RWPE1 (cell line): ENCODE data around the gene PRELID3B.

ENCODE experiments used
- CTCF ChIA-PET: fragments of 350-600 bp; sonication (Branson Sonifier 250); formaldehyde crosslinking; extraction: SDS; loops from one replicate; lab custom pipeline; 2021; lab: Yijun Ruan, JAX
- POLR2A ChIA-PET: fragments of 400-600 bp; formaldehyde crosslinking; extraction: SDS; loops from one replicate; lab custom pipeline; 2020; ENCODE audit warnings: antibody characterized with exemption; ENCODE audit not compliant: low non-redundant PET; lab: Yijun Ruan, JAX
- DNase-seq: peaks from one replicate; pipeline ENCODE4 v3.0.0; 2012; ENCODE audit warnings: low spot score
- H3K27ac ChIP-seq: fragments of 450-650 bp; 2 replicates; pipeline ENCODE4 v1.5.1; 2017
- TF ChIP-seq, protein P1 (sequence below): fragments of 450-650 bp; conservative IDR thresholded peaks from 2 replicates; pipeline ENCODE4 v1.5.1; 2017; ENCODE audit warnings: low read depth, mild to moderate bottlenecking

Gene PRELID3B

DNA sequence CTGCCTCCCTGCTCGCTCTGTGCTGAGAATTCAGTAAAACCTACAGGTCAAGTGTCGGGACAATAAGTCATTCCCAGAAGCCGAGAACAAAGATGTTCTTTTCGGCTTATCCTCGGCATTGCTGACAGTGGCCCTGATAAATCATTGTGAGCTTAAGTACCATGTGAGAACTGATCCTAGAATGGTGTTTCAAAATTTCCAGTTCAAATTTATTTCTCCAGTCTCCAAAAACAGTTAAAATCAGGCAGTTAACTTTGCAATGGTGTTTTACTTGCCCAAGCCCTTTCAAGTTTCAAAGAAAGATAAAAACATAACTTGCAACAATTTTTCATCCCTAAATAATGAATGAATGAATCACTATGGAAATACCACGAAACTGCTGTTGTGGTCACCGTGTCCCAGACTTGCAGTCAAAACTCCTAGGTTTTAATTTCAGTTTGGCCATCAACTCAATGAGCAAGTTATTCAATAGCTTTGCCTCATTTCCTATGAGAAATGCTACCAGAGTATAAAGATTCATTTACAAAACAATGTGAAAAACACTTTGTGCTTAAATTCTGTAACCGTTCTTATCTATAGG, 14.8 kb downstream of the PRELID3B start:
- H3K27ac ChIP-seq, result no peak overlapping the region
- DNase-seq, result no peak
- ChIA-PET CTCF (interaction anchor here (0.6 to 0.9 kb wide), 2 partner anchors 18 to 69 kb away, joined by 3 read pairs; no protein-coding TSS in a partner anchor), POLR2A (no interaction called here)
- TF ChIP-seq, protein P1, sequence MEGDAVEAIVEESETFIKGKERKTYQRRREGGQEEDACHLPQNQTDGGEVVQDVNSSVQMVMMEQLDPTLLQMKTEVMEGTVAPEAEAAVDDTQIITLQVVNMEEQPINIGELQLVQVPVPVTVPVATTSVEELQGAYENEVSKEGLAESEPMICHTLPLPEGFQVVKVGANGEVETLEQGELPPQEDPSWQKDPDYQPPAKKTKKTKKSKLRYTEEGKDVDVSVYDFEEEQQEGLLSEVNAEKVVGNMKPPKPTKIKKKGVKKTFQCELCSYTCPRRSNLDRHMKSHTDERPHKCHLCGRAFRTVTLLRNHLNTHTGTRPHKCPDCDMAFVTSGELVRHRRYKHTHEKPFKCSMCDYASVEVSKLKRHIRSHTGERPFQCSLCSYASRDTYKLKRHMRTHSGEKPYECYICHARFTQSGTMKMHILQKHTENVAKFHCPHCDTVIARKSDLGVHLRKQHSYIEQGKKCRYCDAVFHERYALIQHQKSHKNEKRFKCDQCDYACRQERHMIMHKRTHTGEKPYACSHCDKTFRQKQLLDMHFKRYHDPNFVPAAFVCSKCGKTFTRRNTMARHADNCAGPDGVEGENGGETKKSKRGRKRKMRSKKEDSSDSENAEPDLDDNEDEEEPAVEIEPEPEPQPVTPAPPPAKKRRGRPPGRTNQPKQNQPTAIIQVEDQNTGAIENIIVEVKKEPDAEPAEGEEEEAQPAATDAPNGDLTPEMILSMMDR, result no peak

GRCh38 chr20:59026904-59027740, 15.5 kb downstream of the PRELID3B start:
- CTCF ChIA-PET, result interaction anchor here (0.6 kb wide), 1 partner anchor 70 kb away, joined by 3 read pairs; no protein-coding TSS in a partner anchor
- no peak overlapping the region for H3K27ac ChIP-seq
- TF ChIP-seq, protein P1, result no peak
- no peak for DNase-seq
- POLR2A ChIA-PET, result no interaction called here

GRCh38 chr20:59025511-59025910, 17.1 kb downstream of the PRELID3B start:
- ChIA-PET POLR2A (no interaction called here), CTCF (interaction anchor here (0.5 to 0.7 kb wide), 2 partner anchors 10 to 70 kb away, joined by 5 to 6 read pairs; no protein-coding TSS in a partner anchor)
- DNase-seq, result no peak

DNA sequence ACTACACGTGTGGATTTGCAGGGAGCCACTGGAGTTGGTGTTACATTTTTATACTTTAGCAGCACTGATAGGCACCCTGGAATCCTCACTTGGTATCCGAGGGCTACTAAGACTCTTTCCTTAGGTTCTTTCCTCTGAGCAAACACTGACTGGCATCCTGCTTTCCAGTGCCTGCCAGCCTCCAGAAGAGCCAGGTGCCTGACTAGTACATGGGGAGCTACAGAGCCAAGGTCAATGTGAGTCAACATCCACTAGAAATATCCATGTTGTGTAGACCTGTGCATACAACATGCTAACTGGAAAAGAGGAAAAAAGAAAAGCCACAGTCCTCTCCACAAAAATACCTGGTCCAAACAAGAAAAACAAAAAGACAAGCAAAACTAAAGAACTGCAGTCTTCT, 17.5 kb downstream of the PRELID3B start:
- ChIA-PET CTCF (interaction anchor here (0.5 to 0.7 kb wide), 2 partner anchors 9 to 70 kb away, joined by 5 to 6 read pairs; no protein-coding TSS in a partner anchor), POLR2A (no interaction called here)
- TF ChIP-seq, protein P1, result no peak
- no peak overlapping the region for H3K27ac ChIP-seq
- DNase-seq, result no peak

More at GRCh38 chr20:59025511-59025910, 17.1 kb downstream of the PRELID3B start:
- TF ChIP-seq, protein P1, result no peak
- no peak overlapping the region for H3K27ac ChIP-seq

- peak overlapping the region; percentile 20 for H3K27ac ChIP-seq
- POLR2A ChIA-PET, result interaction anchor here (0.6 kb wide), 1 partner anchor 43 kb away, joined by 3 read pairs; no protein-coding TSS in a partner anchor
- TF ChIP-seq, protein P1, result no peak
- CTCF ChIA-PET, result interaction anchor here (0.5 to 0.6 kb wide), 2 partner anchors 119 to 1581 kb away, joined by 3 read pairs; no protein-coding TSS in a partner anchor
- DNase-seq, result no peak
Measured at GRCh38 chr20:59024111-59024530, 18.5 kb downstream of the PRELID3B start.

- H3K27ac ChIP-seq, result peak overlapping the region; percentile 20
- CTCF ChIA-PET, result interaction anchor here (0.5 to 0.6 kb wide), 2 partner anchors 164 to 1580 kb away, joined by 3 to 5 read pairs; no protein-coding TSS in a partner anchor
- TF ChIP-seq, protein P1, result no peak
- POLR2A ChIA-PET, result interaction anchor here (0.6 kb wide), 1 partner anchor 44 kb away, joined by 3 read pairs; no protein-coding TSS in a partner anchor
- no peak for DNase-seq
Measured at GRCh38 chr20:59023616-59024015, 19.0 kb downstream of the PRELID3B start.
